Suprapubic skin (tissue), 4 donors: ENCODE results near the gene COL9A3. TPM values are rescaled to one million over a fixed set of nuclear protein-coding genes. Genes with fewer than 3 reads are reported as not detected.

ENCODE experiments used
- DNase-seq, 2 donors: peaks; one replicate each; pipeline ENCODE4 v3.0.0-alpha.2; 2019; ENCODE audit warnings: low spot score in 2 of 2
- H3K27ac ChIP-seq: fragments of 200-600 bp; sonication (generic); one replicate; pipeline ENCODE4 v1.5.1; 2019
- H3K27me3 ChIP-seq: fragments of 200-600 bp; sonication (generic); one replicate; pipeline ENCODE4 v1.5.1; 2019
- H3K36me3 ChIP-seq: fragments of 200-600 bp; sonication (generic); one replicate; pipeline ENCODE4 v1.5.1; 2019
- H3K4me1 ChIP-seq: fragments of 200-600 bp; sonication (generic); one replicate; pipeline ENCODE4 v1.5.1; 2019
- H3K4me3 ChIP-seq: fragments of 200-600 bp; sonication (generic); one replicate; pipeline ENCODE4 v1.5.1; 2019; ENCODE audit warnings: mild to moderate bottlenecking
- H3K9me3 ChIP-seq: fragments of 200-600 bp; sonication (generic); one replicate; pipeline ENCODE4 v1.5.1; 2019
- EP300 ChIP-seq: sonication (generic); formaldehyde crosslinking; IDR thresholded peaks from one replicate; pipeline ENCODE4 v1.6.1; 2017; ENCODE audit warnings: antibody characterized with exemption
- POLR2A ChIP-seq, 2 donors: fragments of 450-650 bp; IDR thresholded peaks; one replicate each; pipeline ENCODE4 v1.6.1; 2017; ENCODE audit warnings: antibody characterized with exemption in 2 of 2, mild to moderate bottlenecking in 2 of 2, moderate library complexity in 2 of 2
- POLR2AphosphoS5 ChIP-seq, 3 donors: sonication (generic); formaldehyde crosslinking; IDR thresholded peaks; one replicate each; pipeline ENCODE4 v1.6.1; 2017; ENCODE audit warnings: antibody characterized with exemption in 3 of 3
- WGBS: methylation state at CpG from one replicate; pipeline ENCODE4 v1.1.5; 2018; 5-methylcytosine and 5-hydroxymethylcytosine counted together
- total RNA-seq, 4 donors: library from RNA; depleted of rRNA; stranded (reverse); fragments of >200 nt; gene quantifications; one replicate each; pipeline ENCODE4 v1.1.0, GENCODE V29; 2016
- TF ChIP-seq, protein P1 (sequence below), 2 donors: fragments of 200-600 bp in 1 of 2; fragments of 450-650 bp in 1 of 2; sonication (generic) in 1 of 2; IDR thresholded peaks; one replicate each; pipeline ENCODE4 v1.5.1; 2016 to 2019; ENCODE audit warnings: antibody characterized with exemption in 2 of 2, mild to moderate bottlenecking in 1 of 2, moderate library complexity in 1 of 2

COL9A3 gene
- total RNA-seq, 4 donors from 2014 or later = 6.1 to 11.3 (median 8.1) TPM

DNA sequence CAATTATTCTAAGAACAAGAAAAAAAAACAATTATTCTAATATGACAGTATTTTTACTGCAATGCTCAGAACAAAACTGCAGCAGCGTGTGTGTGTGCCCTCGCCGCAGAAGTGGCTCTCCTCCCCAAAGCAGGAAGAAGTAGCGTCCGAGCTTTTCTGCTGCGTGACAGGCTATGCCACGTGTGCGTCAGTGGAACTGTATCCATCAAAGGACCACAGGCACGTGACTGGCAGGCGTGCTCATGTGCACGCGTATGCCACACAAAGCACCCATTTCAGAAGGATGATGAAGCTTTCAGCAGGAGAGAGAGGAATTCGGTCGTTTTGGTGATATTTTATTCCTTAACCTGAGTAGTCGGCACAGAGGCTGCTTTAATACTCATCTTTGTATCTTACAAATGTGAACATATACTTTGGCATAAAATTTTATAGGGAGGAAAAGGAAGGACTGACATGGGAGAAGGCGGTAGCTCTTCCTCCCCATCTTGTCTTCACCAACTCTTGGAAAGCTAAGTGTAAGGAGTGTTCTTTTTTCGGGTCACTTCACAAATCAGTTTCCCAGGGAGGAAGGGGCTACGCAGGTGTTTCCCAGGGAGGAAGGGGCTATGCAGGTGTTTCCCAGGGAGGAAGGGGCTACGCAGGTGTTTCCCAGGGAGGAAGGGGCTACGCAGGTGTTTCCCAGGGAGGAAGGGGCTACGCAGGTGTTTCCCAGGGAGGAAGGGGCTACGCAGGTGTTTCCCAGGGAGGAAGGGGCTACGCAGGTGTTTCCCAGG is 41.4 kb downstream of the COL9A3 start:
- DNase-seq = no peak
- 88% methylated on average over 21 of the region's 23 CpGs for WGBS
- no peaks in the 10 kb centered on the region for H3K27me3 ChIP-seq
- no peaks in the 10 kb centered on the region for H3K9me3 ChIP-seq
- no peak overlapping the region for H3K4me3 ChIP-seq
- peaks cover 20% of the 10 kb centered on the region for H3K36me3 ChIP-seq
- H3K4me1 ChIP-seq = peaks cover 35% of the 10 kb centered on the region
- no peak overlapping the region for H3K27ac ChIP-seq
- TF ChIP-seq, protein P1, sequence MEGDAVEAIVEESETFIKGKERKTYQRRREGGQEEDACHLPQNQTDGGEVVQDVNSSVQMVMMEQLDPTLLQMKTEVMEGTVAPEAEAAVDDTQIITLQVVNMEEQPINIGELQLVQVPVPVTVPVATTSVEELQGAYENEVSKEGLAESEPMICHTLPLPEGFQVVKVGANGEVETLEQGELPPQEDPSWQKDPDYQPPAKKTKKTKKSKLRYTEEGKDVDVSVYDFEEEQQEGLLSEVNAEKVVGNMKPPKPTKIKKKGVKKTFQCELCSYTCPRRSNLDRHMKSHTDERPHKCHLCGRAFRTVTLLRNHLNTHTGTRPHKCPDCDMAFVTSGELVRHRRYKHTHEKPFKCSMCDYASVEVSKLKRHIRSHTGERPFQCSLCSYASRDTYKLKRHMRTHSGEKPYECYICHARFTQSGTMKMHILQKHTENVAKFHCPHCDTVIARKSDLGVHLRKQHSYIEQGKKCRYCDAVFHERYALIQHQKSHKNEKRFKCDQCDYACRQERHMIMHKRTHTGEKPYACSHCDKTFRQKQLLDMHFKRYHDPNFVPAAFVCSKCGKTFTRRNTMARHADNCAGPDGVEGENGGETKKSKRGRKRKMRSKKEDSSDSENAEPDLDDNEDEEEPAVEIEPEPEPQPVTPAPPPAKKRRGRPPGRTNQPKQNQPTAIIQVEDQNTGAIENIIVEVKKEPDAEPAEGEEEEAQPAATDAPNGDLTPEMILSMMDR (IDR thresholded peaks at IDR 0.05) = no peak
- no peak for TF ChIP-seq EP300

DNA sequence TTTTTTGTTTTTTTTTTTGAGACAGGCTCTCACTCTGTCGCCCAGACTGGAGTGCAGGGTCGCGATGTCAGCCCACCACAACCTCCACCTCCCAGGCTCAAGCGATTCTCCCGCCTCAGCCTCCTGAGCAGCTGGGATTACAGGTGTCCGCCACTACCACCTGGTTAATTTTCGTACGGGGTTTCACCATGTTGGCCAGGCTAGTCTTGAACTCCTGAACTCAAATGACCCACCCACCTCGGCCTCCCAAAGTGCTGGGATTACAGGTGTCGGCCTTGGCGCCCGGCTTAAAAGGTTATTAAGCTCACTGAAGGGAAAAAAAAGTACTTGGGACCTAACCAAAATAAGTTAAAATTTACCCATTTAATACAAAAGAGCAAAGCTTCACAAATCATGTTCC is 42.9 kb downstream of the COL9A3 start:
- Histone ChIP-seq H3K27ac (no peak overlapping the region), H3K4me3 (peak overlapping the region; percentile 51), H3K9me3 (no peaks in the 10 kb centered on the region), H3K4me1 (peaks cover 35% of the 10 kb centered on the region), H3K27me3 (no peaks in the 10 kb centered on the region), H3K36me3 (peaks cover 8% of the 10 kb centered on the region)
- TF ChIP-seq EP300 (no peak), POLR2A (IDR thresholded peaks at IDR 0.05) (no peak), POLR2AphosphoS5 (IDR thresholded peaks at IDR 0.05) (no peak)
- TF ChIP-seq, protein P1 (IDR thresholded peaks at IDR 0.05) = no peak
- DNase-seq = no peak
- 88% methylated on average over 12 of the region's 12 CpGs for WGBS

DNA sequence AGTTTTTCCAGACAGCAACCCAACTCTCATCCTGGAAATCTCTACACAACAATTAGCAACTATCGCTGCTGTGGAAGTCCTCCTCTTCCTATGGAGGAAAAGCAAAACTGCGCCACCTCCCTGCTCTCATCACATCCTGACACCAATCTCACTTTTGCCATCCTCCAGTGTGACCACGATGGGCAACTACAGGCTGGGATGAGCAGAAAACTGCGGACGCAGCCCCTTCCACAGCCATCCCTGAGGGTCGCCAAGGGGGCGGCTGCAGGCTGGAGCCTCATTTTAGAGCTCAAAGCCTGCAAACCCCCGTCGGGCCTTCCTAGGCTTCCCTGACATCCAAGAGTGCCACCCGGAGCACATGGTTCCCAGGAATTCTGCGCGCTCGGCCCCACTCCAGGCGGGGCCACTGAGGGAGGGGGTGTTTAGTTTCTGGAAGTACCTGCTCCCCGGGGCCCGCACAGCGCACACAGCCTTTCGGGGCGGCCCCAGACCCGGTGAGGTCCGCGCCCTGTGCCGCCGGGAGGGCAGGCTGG is 43.6 kb downstream of the COL9A3 start:
- DNase-seq = no peak
- Histone ChIP-seq H3K27ac (no peak overlapping the region), H3K4me3 (peak overlapping the region; percentile 51), H3K36me3 (peaks cover 6% of the 10 kb centered on the region), H3K27me3 (no peaks in the 10 kb centered on the region), H3K9me3 (no peaks in the 10 kb centered on the region), H3K4me1 (peaks cover 35% of the 10 kb centered on the region)
- TF ChIP-seq EP300 (no peak), POLR2A (IDR thresholded peaks at IDR 0.05) (no peak)
- WGBS = 26% methylated on average over 9 of the region's 24 CpGs

DNA sequence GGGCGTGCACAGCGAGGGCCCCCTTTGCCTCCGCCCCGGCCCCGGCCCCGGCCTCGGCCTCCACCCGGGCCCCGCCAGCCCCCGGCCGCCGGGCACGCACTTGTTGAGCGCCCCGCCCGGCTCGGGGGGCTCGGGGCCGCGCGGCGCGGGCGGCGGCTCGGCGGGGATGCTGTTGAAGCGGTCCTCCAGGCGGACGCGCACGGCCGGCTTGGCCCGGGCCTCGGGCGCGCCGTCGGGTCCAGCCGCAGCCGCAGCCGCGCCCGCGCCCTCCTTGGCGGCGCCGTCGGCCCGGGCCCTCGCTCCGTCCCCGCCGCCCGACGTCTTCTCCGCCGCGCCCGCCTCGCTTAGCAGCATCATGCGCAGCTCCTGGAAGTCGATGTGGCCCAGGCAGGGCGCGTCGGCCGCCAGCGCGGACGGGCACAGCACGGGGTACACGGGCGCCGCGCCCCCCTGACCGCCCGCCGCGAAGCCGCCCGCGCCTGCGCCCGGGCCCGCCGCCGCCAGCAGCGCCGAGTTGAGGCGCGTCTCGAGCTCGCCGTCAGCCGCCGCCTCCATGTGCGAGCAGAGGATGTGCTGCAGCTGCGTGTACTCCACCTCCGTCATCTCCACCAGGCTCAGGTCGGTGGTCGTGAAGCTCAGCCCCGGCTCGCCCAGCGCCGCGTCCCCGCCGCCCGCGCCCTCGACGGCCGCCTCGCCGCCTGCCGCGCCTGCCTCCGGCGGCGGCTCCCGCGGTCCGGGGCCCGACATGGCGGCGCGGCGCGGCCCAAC is 44.3 kb downstream of the COL9A3 start:
- TF ChIP-seq, protein P1 (IDR thresholded peaks at IDR 0.05) = no peak
- TF ChIP-seq POLR2A (IDR thresholded peaks at IDR 0.05) = no peak
- TF ChIP-seq EP300 = no peak
- TF ChIP-seq POLR2AphosphoS5 (IDR thresholded peaks at IDR 0.05) = no peak
- H3K9me3 ChIP-seq = no peaks in the 10 kb centered on the region
- no peak overlapping the region for H3K27ac ChIP-seq
- DNase-seq = peak in 1 of 2 donors; percentile 68
- H3K36me3 ChIP-seq = peaks cover 6% of the 10 kb centered on the region
- peaks cover 35% of the 10 kb centered on the region for H3K4me1 ChIP-seq
- H3K27me3 ChIP-seq = no peaks in the 10 kb centered on the region
- 0% methylated on average over 5 of the region's 129 CpGs for WGBS
- H3K4me3 ChIP-seq = peak overlapping the region; percentile 51

DNA sequence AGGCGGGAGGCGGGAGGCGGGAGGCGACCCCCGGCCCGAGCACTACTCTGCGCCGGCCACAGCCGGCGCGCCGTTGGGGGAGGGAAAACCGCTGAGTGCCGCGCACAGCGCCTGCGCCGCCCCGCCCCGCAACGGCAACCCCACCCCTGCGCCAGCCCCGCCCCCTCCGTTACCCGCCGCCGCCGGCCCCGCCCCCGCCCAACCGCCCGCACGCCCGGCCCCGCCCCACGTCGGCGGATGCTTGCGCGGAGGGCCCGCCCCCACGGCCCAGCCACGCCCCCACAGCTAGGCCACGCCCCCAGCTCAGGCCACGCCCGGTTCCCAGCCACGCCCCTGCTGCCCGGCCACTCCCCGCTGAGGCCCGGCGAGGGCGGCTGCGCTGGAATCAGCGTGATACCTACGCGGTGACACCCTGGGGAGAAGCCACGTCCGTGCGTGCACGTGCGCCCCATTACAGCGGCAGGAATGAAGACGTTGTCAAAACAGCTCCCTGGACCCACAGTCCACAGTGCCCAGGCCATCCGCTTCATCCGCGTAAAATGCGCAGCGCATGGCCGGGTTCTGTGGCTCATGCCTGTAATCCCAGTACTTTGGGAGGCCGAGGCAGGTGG is 45.0 kb downstream of the COL9A3 start, which contains the start of gene TCFL5:
Gene TCFL5 (minus strand): TSS at position 97 of the 611 bp plus-strand sequence. CDS start 152 bp downstream, outside the sequence.
- H3K27me3 ChIP-seq = no peaks in the 10 kb centered on the region
- peak; percentile 96 for DNase-seq
- H3K36me3 ChIP-seq = peaks cover 5% of the 10 kb centered on the region
- H3K27ac ChIP-seq = no peak within 1 kb of the TSS
- TF ChIP-seq, protein P1 (IDR thresholded peaks at IDR 0.05) = no peak
- TF ChIP-seq POLR2AphosphoS5 (IDR thresholded peaks at IDR 0.05) = peak in 2 of 3 donors; percentile 78 to 79
- 30% methylated on average over 22 of the region's 70 CpGs for WGBS
- H3K4me1 ChIP-seq = peaks cover 32% of the 10 kb centered on the region
- H3K9me3 ChIP-seq = no peaks in the 10 kb centered on the region
- H3K4me3 ChIP-seq = peak within 1 kb of the TSS; percentile 51
